Hepatocyte (in vitro differentiated cells): ENCODE results near the gene RASGRP2.

ENCODE experiments used
- CTCF ChIP-seq: fragments of 200-600 bp; sonication (generic); IDR thresholded peaks from 2 replicates; pipeline ENCODE4 v1.5.1; 2016; ENCODE audit warnings: antibody characterized with exemption, mild to moderate bottlenecking; ENCODE audit not compliant: poor library complexity
- EZH2 ChIP-seq: fragments of 200-600 bp; sonication (generic); IDR thresholded peaks from 2 replicates; pipeline ENCODE4 v1.6.1; 2016; ENCODE audit warnings: antibody characterized with exemption, mild to moderate bottlenecking, borderline replicate concordance

DNA sequence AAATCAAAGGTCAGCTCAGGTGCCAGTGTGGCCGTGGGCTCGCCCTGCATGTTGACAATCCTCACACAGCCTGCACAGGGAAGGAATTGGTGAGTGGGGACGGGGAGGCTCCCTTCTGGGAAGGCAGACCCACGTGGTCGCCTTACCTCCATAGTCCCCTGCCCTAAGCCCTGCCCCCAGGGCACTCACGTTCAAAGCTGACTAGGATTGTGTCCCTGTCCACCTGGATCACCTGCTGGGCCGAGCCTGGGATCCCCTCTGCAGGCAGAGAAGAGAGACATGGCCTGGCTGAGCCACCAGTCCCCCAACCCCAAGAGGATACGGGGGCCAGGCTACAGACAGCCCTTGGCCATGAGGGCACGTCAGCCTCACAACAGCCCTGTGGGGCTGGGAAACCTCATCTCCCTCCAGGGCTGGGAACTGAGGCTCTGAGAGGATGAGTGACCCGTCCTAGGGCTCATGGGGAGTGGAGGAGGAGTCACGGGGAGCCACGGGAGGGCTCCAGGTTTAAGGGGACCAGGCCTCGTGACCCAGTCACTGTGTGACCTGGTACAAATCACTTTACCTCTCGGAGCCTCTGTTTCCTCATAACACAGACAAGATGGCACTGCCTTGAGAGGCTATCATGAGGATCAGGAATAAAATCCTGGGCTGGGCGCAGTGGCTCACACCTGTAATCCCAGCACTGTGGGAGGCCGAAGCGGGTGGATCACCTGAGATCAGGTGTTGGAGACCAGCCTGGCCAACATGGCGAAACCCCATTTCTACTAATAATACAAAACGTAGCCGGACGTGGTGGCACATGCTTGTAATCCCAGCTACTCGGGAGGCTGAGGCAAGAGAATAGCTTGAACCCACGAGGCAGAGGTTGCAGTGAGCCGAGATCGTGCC lies 46.5 kb upstream of the RASGRP2 start:
- no peak for TF ChIP-seq CTCF
- TF ChIP-seq EZH2: no peak
